Retinal pigment epithelial cell (primary cell): ENCODE measurements around the gene MGAT2.

Experiments
- DNase-seq: peaks from one replicate; pipeline ENCODE4 v3.0.0-alpha.2; 2010; ENCODE audit warnings: low read depth
- H3K4me3 ChIP-seq: 2 replicates; pipeline ENCODE4 v1.5.1; 2011; ENCODE audit warnings: mild to moderate bottlenecking, low read length, control low read depth, moderate library complexity
- CTCF ChIP-seq: conservative IDR thresholded peaks from 2 replicates; pipeline ENCODE4 v1.5.1; 2011; ENCODE audit warnings: low read depth, low read length, control low read depth, inconsistent platforms

Gene MGAT2

GRCh38 chr14:49670475-49670874 lies 49.9 kb downstream of the MGAT2 start:
- H3K4me3 ChIP-seq: no peak overlapping the region
- no peak for DNase-seq
- TF ChIP-seq CTCF: no peak
